ENCODE data around the gene MSL1.
A peak's percentile ranks its signal among the peaks of the same experiment; 100 is the strongest.
"Not testable (repeated sequence)": the region's sequence is repeated elsewhere in the genome, so short reads cannot be mapped to it uniquely, and the experiment has no call there.

Gene MSL1

GRCh38 chr17:40130352-40131042 lies 8.7 kb downstream of the MSL1 start:
- FAIRE-seq, result no peak

- FAIRE-seq, result no peak
Measured at GRCh38 chr17:40134184-40134583, 12.4 kb downstream of the MSL1 start.

- FAIRE-seq, result no peak
Measured at GRCh38 chr17:40135817-40136216, 14.0 kb downstream of the MSL1 start.

- no peak for FAIRE-seq
Measured at GRCh38 chr17:40139566-40140058, 17.8 kb downstream of the MSL1 start.

GRCh38 chr17:40143166-40143565 lies 21.4 kb downstream of the MSL1 start:
- not testable (repeated sequence) for FAIRE-seq

GRCh38 chr17:40145476-40145875 lies 23.7 kb downstream of the MSL1 start:
- FAIRE-seq, result no peak

GRCh38 chr17:40148527-40148926 lies 26.8 kb downstream of the MSL1 start:
- no peak for FAIRE-seq

- no peak for FAIRE-seq
Measured at GRCh38 chr17:40150276-40150675, 28.5 kb downstream of the MSL1 start.

- FAIRE-seq, result no peak
Measured at GRCh38 chr17:40151414-40151963, 29.7 kb downstream of the MSL1 start.

- FAIRE-seq, result no peak
Measured at GRCh38 chr17:40153603-40154236, 31.9 kb downstream of the MSL1 start.

GRCh38 chr17:40157973-40158372 lies 36.2 kb downstream of the MSL1 start:
- no peak for FAIRE-seq

- FAIRE-seq, result no peak
Measured at GRCh38 chr17:40158438-40159013, 36.8 kb downstream of the MSL1 start.

- no peak for FAIRE-seq
Measured at GRCh38 chr17:40159456-40159855, 37.7 kb downstream of the MSL1 start.

- no peak for FAIRE-seq
Measured at GRCh38 chr17:40167685-40168261, 46.0 kb downstream of the MSL1 start.

- FAIRE-seq, result no peak
Measured at GRCh38 chr17:40168262-40168832, 46.6 kb downstream of the MSL1 start.

GRCh38 chr17:40170325-40170724 lies 48.6 kb downstream of the MSL1 start:
- no peak for FAIRE-seq

- FAIRE-seq, result no peak
Measured at GRCh38 chr17:40171750-40172149, 50.0 kb downstream of the MSL1 start.

- no peak for FAIRE-seq
Measured at GRCh38 chr17:40173091-40173777, 51.5 kb downstream of the MSL1 start.

- no peak for FAIRE-seq
Measured at GRCh38 chr17:40173778-40174135, 52.0 kb downstream of the MSL1 start.

GRCh38 chr17:40174514-40174913 lies 52.7 kb downstream of the MSL1 start:
- FAIRE-seq, result no peak

- FAIRE-seq, result peak; percentile 60
Measured at GRCh38 chr17:40175928-40176753, 54.4 kb downstream of the MSL1 start.

GRCh38 chr17:40176754-40177110 lies 55.0 kb downstream of the MSL1 start:
- FAIRE-seq, result no peak

All from colon (tissue), 2 donors.